Measurements from ENCODE around the gene KIRREL1. TPM values are rescaled to one million over a fixed set of nuclear protein-coding genes. Genes with fewer than 3 reads are reported as not detected.

Gene KIRREL1
- total and polyA plus RNA-seq, 7 donors = 0.92 to 57.0 (median 29.0) TPM

DNA sequence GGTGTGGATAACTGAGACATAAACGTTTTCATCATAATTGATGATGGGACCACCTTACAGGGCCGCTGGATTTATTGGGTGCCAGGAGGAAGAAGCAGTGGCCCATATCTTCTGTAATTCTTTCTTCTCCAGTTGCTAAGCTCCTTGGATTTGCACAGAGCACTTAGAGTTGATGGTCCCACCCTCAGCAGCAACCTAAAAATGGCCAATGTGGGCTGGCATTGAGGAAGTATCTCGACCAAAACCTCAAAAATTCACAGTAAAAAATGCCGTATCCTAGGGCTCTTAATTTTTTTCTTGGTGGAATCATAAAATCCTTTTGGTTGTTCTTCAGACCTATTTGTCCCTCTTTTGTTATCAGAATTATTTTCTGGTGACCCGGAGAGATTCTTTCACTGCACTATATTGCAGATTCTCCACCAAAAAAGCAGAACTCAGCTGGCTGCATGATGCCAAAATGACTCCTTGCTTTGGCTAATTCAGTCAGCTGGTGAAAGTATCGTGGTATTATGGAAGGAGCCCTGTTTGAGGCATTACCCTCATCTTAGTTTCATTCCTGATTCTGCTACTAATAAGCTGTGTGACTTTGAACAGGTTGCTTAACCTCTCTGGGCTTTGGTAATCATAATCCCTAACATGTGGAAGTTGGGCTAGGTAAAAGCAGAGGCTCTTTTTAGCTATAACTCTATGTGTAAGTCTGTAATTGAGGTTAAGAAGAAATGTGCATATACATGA lies 27.6 kb downstream of the KIRREL1 start:
- Histone ChIP-seq H3K4me3 (no peak overlapping the region), H3K4me1 (peaks cover 0 to 97% (median 93%) of the 10 kb centered on the region in 4 donors), H3K27ac (peak overlapping the region; percentile 67 to 96 (median 88)), H3K27me3 (no peaks in the 10 kb centered on the region), H3K36me3 (no peaks in the 10 kb centered on the region), H3K9me3 (no peaks in the 10 kb centered on the region)
- WGBS, 2 donors = 38 to 48% methylated on average over 6 of the region's 6 CpGs
- TF ChIP-seq POLR2AphosphoS5 (IDR thresholded peaks at IDR 0.05) (no peak), CTCF (IDR thresholded peaks at IDR 0.05) (no peak), POLR2A (IDR thresholded peaks at IDR 0.05) (no peak), EP300 (IDR thresholded peaks at IDR 0.05) (no peak)
- DNase-seq = no peak
- intact Hi-C loops (cut with DNase I) = no loop called here

DNA sequence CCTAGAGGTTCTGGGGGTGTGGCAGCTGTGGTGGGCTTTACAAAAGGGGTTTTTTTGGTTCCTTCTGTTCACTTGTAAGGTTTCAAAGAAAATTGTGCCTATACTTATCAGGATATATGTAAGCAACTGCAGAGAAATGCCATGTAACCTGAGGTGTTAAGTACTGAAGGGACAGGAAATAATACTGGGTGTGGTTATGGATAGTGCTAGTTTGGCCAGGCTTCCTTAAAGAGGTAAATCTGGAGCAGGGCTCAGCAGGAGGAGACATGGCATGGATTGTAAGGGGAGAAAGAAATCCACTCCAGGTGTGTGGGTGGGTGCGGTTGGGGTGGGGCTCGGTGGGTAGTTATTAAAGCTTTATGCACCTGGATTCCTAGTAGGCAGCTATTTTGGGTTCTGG lies 28.3 kb downstream of the KIRREL1 start:
- H3K9me3 ChIP-seq = no peaks in the 10 kb centered on the region
- H3K27me3 ChIP-seq = no peaks in the 10 kb centered on the region
- TF ChIP-seq POLR2AphosphoS5 (IDR thresholded peaks at IDR 0.05) (no peak), POLR2A (IDR thresholded peaks at IDR 0.05) (no peak), CTCF (IDR thresholded peaks at IDR 0.05) (no peak), EP300 (IDR thresholded peaks at IDR 0.05) (no peak)
- no peak overlapping the region for H3K4me3 ChIP-seq
- peak overlapping the region; percentile 67 to 96 (median 88) for H3K27ac ChIP-seq
- H3K4me1 ChIP-seq = peaks cover 0 to 97% (median 94%) of the 10 kb centered on the region in 4 donors
- intact Hi-C loops (cut with DNase I) = no loop called here
- no peaks in the 10 kb centered on the region for H3K36me3 ChIP-seq
- DNase-seq = no peak
- 16 to 63% methylated on average over 2 of the region's 2 CpGs for WGBS, 2 donors

DNA sequence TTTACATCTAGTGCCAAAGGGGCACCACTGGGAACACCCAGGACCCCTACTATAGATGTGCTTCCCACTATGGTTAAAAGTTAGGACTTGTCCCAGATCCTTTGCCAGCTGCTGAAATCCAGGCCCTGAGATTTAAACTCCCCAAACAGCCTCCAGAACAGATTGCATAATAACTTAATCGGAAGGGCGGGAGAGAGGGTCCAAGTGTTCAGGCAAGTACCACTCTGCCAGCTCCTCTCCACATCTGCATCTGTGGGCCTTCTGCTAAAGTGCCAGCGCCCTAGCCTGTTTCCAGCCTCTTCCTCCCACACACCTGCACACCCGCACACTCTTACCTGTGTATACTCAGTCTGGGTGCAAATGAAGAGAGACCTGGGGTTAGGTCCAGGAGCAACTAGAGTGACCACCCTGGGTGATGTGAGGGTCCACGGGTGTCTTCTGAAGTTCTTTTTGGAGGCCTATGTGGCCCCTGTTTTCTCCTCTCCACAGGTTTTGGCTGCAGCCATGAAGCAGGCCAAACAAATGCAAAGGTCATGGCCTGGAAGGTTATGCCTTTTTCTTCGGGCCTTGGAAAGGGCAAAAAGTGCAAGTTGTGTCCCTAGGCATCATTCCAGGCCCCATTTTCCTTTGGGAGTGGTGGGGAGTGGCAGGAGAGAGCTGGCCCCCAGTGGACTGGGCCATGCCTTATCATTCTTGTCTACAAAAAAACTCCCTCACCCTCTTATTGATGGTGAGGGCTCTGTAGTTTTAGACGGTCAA lies 29.3 kb downstream of the KIRREL1 start:
- intact Hi-C loops (cut with DNase I) = no loop called here
- peak overlapping the region; percentile 67 to 96 (median 88) for H3K27ac ChIP-seq
- peak; percentile 79 for DNase-seq
- H3K4me1 ChIP-seq = peaks cover 0 to 97% (median 92%) of the 10 kb centered on the region in 4 donors
- H3K27me3 ChIP-seq = no peaks in the 10 kb centered on the region
- no peak overlapping the region for H3K4me3 ChIP-seq
- WGBS, 2 donors = 51 to 59% methylated on average over 7 of the region's 7 CpGs
- no peaks in the 10 kb centered on the region for H3K36me3 ChIP-seq
- TF ChIP-seq CTCF (IDR thresholded peaks at IDR 0.05) = no peak
- TF ChIP-seq EP300 (IDR thresholded peaks at IDR 0.05) = no peak
- no peak for TF ChIP-seq POLR2A (IDR thresholded peaks at IDR 0.05)
- TF ChIP-seq POLR2AphosphoS5 (IDR thresholded peaks at IDR 0.05) = no peak
- H3K9me3 ChIP-seq = no peaks in the 10 kb centered on the region

GRCh38 chr1:158024737-158025136 lies 31.3 kb downstream of the KIRREL1 start:
- Histone ChIP-seq H3K4me3 (no peak overlapping the region), H3K27me3 (no peaks in the 10 kb centered on the region), H3K36me3 (no peaks in the 10 kb centered on the region), H3K27ac (peak overlapping the region; percentile 34 to 96 (median 56)), H3K4me1 (peaks cover 0 to 97% (median 91%) of the 10 kb centered on the region in 4 donors), H3K9me3 (no peaks in the 10 kb centered on the region)
- TF ChIP-seq POLR2A (IDR thresholded peaks at IDR 0.05) = no peak
- no peak for TF ChIP-seq CTCF (IDR thresholded peaks at IDR 0.05)
- no peak for TF ChIP-seq POLR2AphosphoS5 (IDR thresholded peaks at IDR 0.05)
- TF ChIP-seq EP300 (IDR thresholded peaks at IDR 0.05) = no peak
- intact Hi-C loops (cut with DNase I) = no loop called here
- WGBS, 2 donors = 83 to 89% methylated on average over 7 of the region's 7 CpGs
- no peak for DNase-seq
